Measurements from ENCODE around the gene FAM174B. TPM values are rescaled to one million over a fixed set of nuclear protein-coding genes. Genes with fewer than 3 reads are reported as not detected.

Gene FAM174B
- total RNA-seq, result 8.7 and 11.9 TPM in 2 replicates

GRCh38 chr15:92655178-92655995 lies at the start of gene FAM174B:
TSS of gene FAM174B (minus strand) at chr15:92655775.
- DNase-seq (ENCODE audit: low read depth), result no peak

- no peak for DNase-seq (ENCODE audit: low read depth)
Measured at GRCh38 chr15:92696096-92696495, 40.5 kb upstream of the FAM174B start.

- DNase-seq (ENCODE audit: low read depth), result peak; percentile 36
Measured at GRCh38 chr15:92693691-92694331, 38.2 kb upstream of the FAM174B start.

- no peak for DNase-seq (ENCODE audit: low read depth)
Measured at GRCh38 chr15:92690395-92690794, 34.8 kb upstream of the FAM174B start.

GRCh38 chr15:92687746-92688145 lies 32.2 kb upstream of the FAM174B start:
- no peak for DNase-seq (ENCODE audit: low read depth)

- peak; percentile 67 for DNase-seq (ENCODE audit: low read depth)
Measured at GRCh38 chr15:92687195-92687602, 31.6 kb upstream of the FAM174B start.

GRCh38 chr15:92683511-92683834 lies 27.9 kb upstream of the FAM174B start:
- DNase-seq (ENCODE audit: low read depth), result peak; percentile 61

GRCh38 chr15:92682741-92683510 lies 27.4 kb upstream of the FAM174B start:
- DNase-seq (ENCODE audit: low read depth), result peak; percentile 34

- peak; percentile 81 for DNase-seq (ENCODE audit: low read depth)
Measured at GRCh38 chr15:92681141-92681631, 25.6 kb upstream of the FAM174B start.

GRCh38 chr15:92677999-92678398 lies 22.4 kb upstream of the FAM174B start:
- DNase-seq (ENCODE audit: low read depth), result no peak

- DNase-seq (ENCODE audit: low read depth), result no peak
Measured at GRCh38 chr15:92676561-92676960, 21.0 kb upstream of the FAM174B start.

- DNase-seq (ENCODE audit: low read depth), result no peak
Measured at GRCh38 chr15:92675485-92675884, 19.9 kb upstream of the FAM174B start.

GRCh38 chr15:92674347-92674746 lies 18.8 kb upstream of the FAM174B start:
- DNase-seq (ENCODE audit: low read depth), result no peak

GRCh38 chr15:92672102-92672501 lies 16.5 kb upstream of the FAM174B start:
- no peak for DNase-seq (ENCODE audit: low read depth)

GRCh38 chr15:92671406-92671805 lies 15.8 kb upstream of the FAM174B start:
- no peak for DNase-seq (ENCODE audit: low read depth)

GRCh38 chr15:92670621-92671020 lies 15.0 kb upstream of the FAM174B start:
- no peak for DNase-seq (ENCODE audit: low read depth)

GRCh38 chr15:92669432-92669831 lies 13.9 kb upstream of the FAM174B start:
- no peak for DNase-seq (ENCODE audit: low read depth)

GRCh38 chr15:92668620-92669019 lies 13.0 kb upstream of the FAM174B start:
- no peak for DNase-seq (ENCODE audit: low read depth)

GRCh38 chr15:92667970-92668485 lies 12.5 kb upstream of the FAM174B start:
- no peak for DNase-seq (ENCODE audit: low read depth)

- no peak for DNase-seq (ENCODE audit: low read depth)
Measured at GRCh38 chr15:92667287-92667904, 11.8 kb upstream of the FAM174B start.

- no peak for DNase-seq (ENCODE audit: low read depth)
Measured at GRCh38 chr15:92666780-92667179, 11.2 kb upstream of the FAM174B start.

GRCh38 chr15:92665100-92665555 lies 9.6 kb upstream of the FAM174B start:
- DNase-seq (ENCODE audit: low read depth), result peak; percentile 38
